Neuronal stem cell (in vitro differentiated cells): Measurements from ENCODE around the gene TOMM40L. TPM values are rescaled to one million over a fixed set of nuclear protein-coding genes. Genes with fewer than 3 reads are reported as not detected.

Experiments used
- DNase-seq: peaks from one replicate; pipeline ENCODE4 v3.0.0-alpha.2; 2013; ENCODE audit warnings: low spot score
- H2AFZ ChIP-seq: one replicate; pipeline ENCODE4 v1.6.1; 2013; ENCODE audit warnings: mild to moderate bottlenecking, low read length, inconsistent platforms
- H2AK5ac ChIP-seq: 2 replicates; pipeline ENCODE4 v1.6.1; 2013; ENCODE audit warnings: low read depth, mild to moderate bottlenecking, inconsistent platforms, low read length, moderate library complexity, mixed read lengths
- H2BK120ac ChIP-seq: 2 replicates; pipeline ENCODE4 v1.6.1; 2013; ENCODE audit warnings: low read depth, mild to moderate bottlenecking, inconsistent platforms, low read length, moderate library complexity, mixed read lengths
- H2BK12ac ChIP-seq: one replicate; pipeline ENCODE4 v1.6.1; 2013; ENCODE audit warnings: low read length, inconsistent platforms
- H2BK15ac ChIP-seq: 2 replicates; pipeline ENCODE4 v1.6.1; 2013; ENCODE audit warnings: mild to moderate bottlenecking, low read length, inconsistent platforms, mixed read lengths
- H2BK5ac ChIP-seq: one replicate; pipeline ENCODE4 v1.6.1; 2013; ENCODE audit warnings: inconsistent platforms, mild to moderate bottlenecking, low read length, moderate library complexity
- H3K14ac ChIP-seq: one replicate; pipeline ENCODE4 v1.6.1; 2013; ENCODE audit warnings: low read length, inconsistent platforms
- H3K18ac ChIP-seq: 2 replicates; pipeline ENCODE4 v1.6.1; 2013; ENCODE audit warnings: low read length, inconsistent platforms
- H3K23ac ChIP-seq: 2 replicates; pipeline ENCODE4 v1.6.1; 2013; ENCODE audit warnings: low read depth, mild to moderate bottlenecking, mixed read lengths, low read length, inconsistent platforms; ENCODE audit not compliant: poor library complexity
- H3K27ac ChIP-seq: replicated peaks from 3 replicates; pipeline ENCODE4 v1.5.1; 2013; ENCODE audit warnings: low read length, inconsistent platforms
- H3K27me3 ChIP-seq, 3 experiments: 2 replicates each; pipeline ENCODE4 v1.6.1; 2013; ENCODE audit warnings: low read length in 3 of 3, mild to moderate bottlenecking in 2 of 3, inconsistent platforms in 1 of 3, low read depth in 1 of 3, mixed read lengths in 1 of 3, moderate library complexity in 1 of 3; ENCODE audit not compliant: control insufficient read depth in 3 of 3, insufficient read depth in 3 of 3
- H3K36me3 ChIP-seq, 2 donors: replicated peaks in 1 of 2; 2 replicates each; pipeline ENCODE4 v1.6.1; 2013; ENCODE audit warnings: low read length in 2 of 2; ENCODE audit not compliant: control insufficient read depth in 2 of 2, insufficient read depth in 2 of 2
- H3K4ac ChIP-seq: 2 replicates; pipeline ENCODE4 v1.6.1; 2013; ENCODE audit warnings: inconsistent platforms, mild to moderate bottlenecking, low read length, moderate library complexity
- H3K4me1 ChIP-seq, 2 donors: 1 replicate in 1 of 2; 2 replicates in 1 of 2; pipeline ENCODE4 v1.6.1; 2013; ENCODE audit warnings: low read length in 2 of 2, low read depth in 1 of 2; ENCODE audit not compliant: control insufficient read depth in 2 of 2, insufficient read depth in 1 of 2
- H3K4me2 ChIP-seq: one replicate; pipeline ENCODE4 v1.6.1; 2013; ENCODE audit warnings: mild to moderate bottlenecking, low read length, inconsistent platforms; ENCODE audit not compliant: insufficient read depth, poor library complexity, severe bottlenecking
- H3K4me3 ChIP-seq, 2 donors: 2 replicates each; pipeline ENCODE4 v1.5.1; 2013; ENCODE audit warnings: low read length in 2 of 2, mild to moderate bottlenecking in 2 of 2, inconsistent platforms in 1 of 2, moderate library complexity in 1 of 2
- H3K79me1 ChIP-seq: one replicate; pipeline ENCODE4 v1.6.1; 2013; ENCODE audit warnings: low read depth, mild to moderate bottlenecking, inconsistent platforms, low read length, moderate library complexity
- H3K9ac ChIP-seq: one replicate; pipeline ENCODE4 v1.6.1; 2013; ENCODE audit warnings: mild to moderate bottlenecking, low read depth, low read length, inconsistent platforms; ENCODE audit not compliant: poor library complexity
- H3K9me3 ChIP-seq, 2 donors: replicated peaks in 1 of 2; 2 replicates each; pipeline versions ENCODE3 to v1.6.1; 2013; ENCODE audit warnings: low read length in 2 of 2, mild to moderate bottlenecking in 2 of 2, inconsistent platforms in 1 of 2, low read depth in 1 of 2, mixed read lengths in 1 of 2, moderate library complexity in 1 of 2; ENCODE audit not compliant: control insufficient read depth in 2 of 2, insufficient read depth in 1 of 2
- H4K8ac ChIP-seq: one replicate; pipeline ENCODE4 v1.6.1; 2013; ENCODE audit warnings: low read depth, mild to moderate bottlenecking, inconsistent platforms, low read length, moderate library complexity
- H4K91ac ChIP-seq: one replicate; pipeline ENCODE4 v1.6.1; 2013; ENCODE audit warnings: low read length, low read depth, mild to moderate bottlenecking, inconsistent platforms; ENCODE audit not compliant: poor library complexity
- WGBS, 2 donors: extraction: QIAGEN DNeasy Blood & Tissue Kit; methylation state at CpG; one replicate each; pipeline ENCODE4 v1.1.7; 2013; ENCODE audit warnings: missing lambda C conversion rate in 2 of 2, mixed read lengths in 1 of 2; ENCODE audit not compliant: insufficient read length in 2 of 2, insufficient replicate concordance in 1 of 2; ENCODE audit errors: extremely low coverage in 2 of 2; 5-methylcytosine and 5-hydroxymethylcytosine counted together
- polyA plus RNA-seq, 2 experiments: library from polyadenylated mRNA; stranded (reverse); fragments of 200-250 nt; gene quantifications; one replicate each; pipeline ENCODE4 v1.2.3, GENCODE V29; 2013

The TOMM40L gene
- polyA plus RNA-seq (2013, experiment 1 of 2) = 7.2 TPM
- 6.8 TPM for polyA plus RNA-seq (2013, experiment 2 of 2)

GRCh38 chr1:161225534-161226319, at the start of gene TOMM40L:
Gene TOMM40L (plus strand): TSS chr1:161226060. CDS start chr1:161226490, 430 bp downstream.
- H4K8ac ChIP-seq = no peak within 1 kb of the TSS
- no peak within 1 kb of the TSS for H3K14ac ChIP-seq

DNA sequence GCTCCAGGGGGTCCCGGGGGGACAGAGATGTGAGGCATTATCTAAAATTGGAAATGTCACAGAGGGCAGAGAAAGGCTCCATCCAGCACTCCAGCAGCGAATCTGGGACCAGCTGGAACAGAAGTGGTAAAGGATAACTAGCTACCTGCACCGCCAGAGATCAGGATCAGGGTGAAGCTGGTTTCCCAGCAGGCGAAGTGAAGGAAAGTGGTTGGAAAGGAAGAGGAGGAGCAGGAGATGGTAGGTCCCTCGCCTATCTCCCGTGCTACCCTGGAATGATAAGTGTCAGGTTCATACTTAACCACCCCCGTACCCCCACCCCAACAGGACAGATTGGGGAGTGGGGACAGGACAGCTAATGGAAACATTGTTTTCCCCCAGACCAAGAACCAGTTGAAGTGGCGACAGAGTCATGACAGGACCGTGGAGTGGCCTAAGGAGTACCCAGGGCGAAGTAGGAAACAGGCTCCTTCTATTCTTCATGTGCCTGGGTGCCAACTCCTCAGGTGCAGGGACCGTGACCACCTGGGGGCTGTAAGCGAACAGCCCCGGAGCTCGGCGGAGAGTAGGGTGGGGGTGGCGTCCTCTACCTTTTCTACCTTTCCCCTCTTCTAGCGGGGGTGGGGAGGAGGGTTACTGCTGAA, 49.3 kb upstream of the TOMM40L start:
- peak overlapping the region; percentile 76 for H3K23ac ChIP-seq
- no peak overlapping the region for H2BK15ac ChIP-seq
- H3K27ac ChIP-seq = no peak overlapping the region
- H2BK12ac ChIP-seq = no peak overlapping the region
- H3K4me1 ChIP-seq = peaks cover 6 to 10% of the 10 kb centered on the region in 2 donors
- H2BK120ac ChIP-seq = no peak overlapping the region
- peak overlapping the region; percentile 79 to 84 for H3K4me3 ChIP-seq
- H3K9ac ChIP-seq = peak overlapping the region; percentile 95
- H3K14ac ChIP-seq = no peak overlapping the region
- H4K91ac ChIP-seq = no peak overlapping the region
- WGBS, 2 donors = no CpG with 5 or more reads among the region's 17 CpGs
- H2AFZ ChIP-seq = peak overlapping the region; percentile 95
- H4K8ac ChIP-seq = no peak overlapping the region
- H3K9me3 ChIP-seq = no peaks in the 10 kb centered on the region
- no peak for DNase-seq
- peaks cover 6% of the 10 kb centered on the region for H3K79me1 ChIP-seq
- peak overlapping the region; percentile 43 for H2AK5ac ChIP-seq
- H3K36me3 ChIP-seq = peaks cover 27 to 43% of the 10 kb centered on the region in 2 donors
- H3K18ac ChIP-seq = peak overlapping the region; percentile 92
- no peak overlapping the region for H3K4ac ChIP-seq
- H3K4me2 ChIP-seq = peak overlapping the region; percentile 90
- H3K27me3 ChIP-seq = no peaks in the 10 kb centered on the region
- peak overlapping the region; percentile 84 for H2BK5ac ChIP-seq

More at GRCh38 chr1:161225534-161226319, at the start of gene TOMM40L:
- Histone ChIP-seq H3K23ac (peak within 1 kb of the TSS; percentile 61), H3K27ac (no peak within 1 kb of the TSS), H3K36me3 (peaks cover 5 to 22% of the 10 kb centered on the region in 2 donors), H2BK120ac (no peak within 1 kb of the TSS), H2BK12ac (no peak within 1 kb of the TSS), H3K9me3 (no peaks in the 10 kb centered on the region), H3K4me1 (peaks cover 6 to 11% of the 10 kb centered on the region in 2 donors), H2AFZ (peak within 1 kb of the TSS; percentile 91), H3K9ac (peak within 1 kb of the TSS; percentile 73), H2BK15ac (no peak within 1 kb of the TSS), H3K79me1 (no peaks in the 10 kb centered on the region), H2BK5ac (no peak within 1 kb of the TSS), H3K4me2 (peak within 1 kb of the TSS; percentile 90), H2AK5ac (no peak within 1 kb of the TSS), H3K4ac (no peak within 1 kb of the TSS), H3K4me3 (peak within 1 kb of the TSS; percentile 72 to 91), H3K27me3 (peaks cover 0 to 4% (median 0%) of the 10 kb centered on the region in 3 experiments), H3K18ac (peak within 1 kb of the TSS; percentile 12), H4K91ac (no peak within 1 kb of the TSS)
- DNase-seq = peak; percentile 97
- no CpG with 5 or more reads among the region's 16 CpGs for WGBS, 2 donors

- peak within 1 kb of the TSS; percentile 90 for H3K4me2 ChIP-seq
- peaks cover 22 to 36% of the 10 kb centered on the region in 2 donors for H3K36me3 ChIP-seq
- no peak within 1 kb of the TSS for H3K27ac ChIP-seq
- peak within 1 kb of the TSS; percentile 95 for H2AFZ ChIP-seq
- peak within 1 kb of the TSS; percentile 95 for H3K9ac ChIP-seq
- H3K9me3 ChIP-seq = no peaks in the 10 kb centered on the region
- no peaks in the 10 kb centered on the region for H3K27me3 ChIP-seq
- H3K23ac ChIP-seq = peak within 1 kb of the TSS; percentile 76
- WGBS, 2 donors = no CpG with 5 or more reads among the region's 50 CpGs
- H2BK12ac ChIP-seq = no peak within 1 kb of the TSS
- H4K8ac ChIP-seq = no peak within 1 kb of the TSS
- no peak within 1 kb of the TSS for H4K91ac ChIP-seq
- peak within 1 kb of the TSS; percentile 84 for H2BK5ac ChIP-seq
- H3K14ac ChIP-seq = no peak within 1 kb of the TSS
- H2BK120ac ChIP-seq = no peak within 1 kb of the TSS
- peak within 1 kb of the TSS; percentile 79 to 84 for H3K4me3 ChIP-seq
- H3K4ac ChIP-seq = no peak within 1 kb of the TSS
- peaks cover 6% of the 10 kb centered on the region for H3K79me1 ChIP-seq
- peak within 1 kb of the TSS; percentile 43 for H2AK5ac ChIP-seq
- peak; percentile 82 for DNase-seq
- H2BK15ac ChIP-seq = peak within 1 kb of the TSS; percentile 82
- H3K4me1 ChIP-seq = peaks cover 6 to 10% of the 10 kb centered on the region in 2 donors
- peak within 1 kb of the TSS; percentile 92 for H3K18ac ChIP-seq
These were observed 48.5 kb upstream of the TOMM40L start, which contains the start of gene B4GALT3 for GRCh38 chr1:161177112-161177935. Gene B4GALT3 (minus strand): TSS chr1:161177507. CDS start chr1:161176060, 1,447 bp downstream.
